HCT116 (cell line): ENCODE measurements around the gene DMXL1. TPM values are rescaled to one million over a fixed set of nuclear protein-coding genes. Genes with fewer than 3 reads are reported as not detected.
"Not testable (repeated sequence)": the region's sequence is repeated elsewhere in the genome, so short reads cannot be mapped to it uniquely, and the experiment has no call there.

Experiments used
- ATAC-seq: fragments of 200-7000 bp; cut with Tn5 transposase; 2 replicates; pipeline ENCODE4 v1.9.1; 2020; ENCODE audit warnings: mild to moderate bottlenecking, moderate library complexity
- BruUV-seq: library from RNA; stranded (reverse); fragments of 400-500 nt; replicated peaks from 2 replicates; lab custom pipeline; 2021; lab: Mats Ljungman, UMichigan
- CTCF ChIA-PET: fragments of 300-600 bp; sonication (Branson Sonifier 250); formaldehyde crosslinking; loops from one replicate; lab custom pipeline; 2021; ENCODE audit warnings: antibody characterized with exemption; lab: Charles Lee
- POLR2A ChIA-PET: fragments of 300-600, 350-600 bp; sonication (Branson Sonifier 250); formaldehyde crosslinking; loops from one replicate; lab custom pipeline; 2021; ENCODE audit warnings: antibody characterized with exemption; lab: Charles Lee
- RAD21 ChIA-PET, 2 experiments: fragments of 300-600 bp; sonication (Branson Sonifier 250); formaldehyde crosslinking; loops; one replicate each; lab custom pipeline; 2023; ENCODE audit warnings: low total read pairs in 2 of 2; ENCODE audit not compliant: uncharacterized antibody in 2 of 2, unreplicated experiment in 2 of 2, low non-redundant PET in 1 of 2; lab: Charles Lee
- DNase-seq: peaks from one replicate; pipeline ENCODE4 v3.0.0-alpha.2; 2010; ENCODE audit warnings: low read depth, low spot score
- H2AFZ ChIP-seq: fragments of 200-600 bp; shearing (Covaris generic), sonication (generic); 2 replicates; pipeline ENCODE4 v1.6.1; 2017; ENCODE audit warnings: low read depth, mixed run types, mixed read lengths, antibody characterized with exemption, low read length; ENCODE audit not compliant: poor library complexity, severe bottlenecking
- H3K27ac ChIP-seq: 2 replicates; pipeline ENCODE4 v1.5.1; 2012; ENCODE audit warnings: low read depth, low read length
- H3K27me3 ChIP-seq: fragments of 200-600 bp; sonication (generic); 2 replicates; pipeline ENCODE4 v1.6.1; 2016; ENCODE audit warnings: mixed run types, low read length, mixed read lengths; ENCODE audit not compliant: insufficient read depth
- H3K36me3 ChIP-seq, 2 experiments: fragments of 200-500 bp in 1 of 2; fragments of 200-600 bp in 1 of 2; sonication (Bioruptor generic) in 1 of 2; sonication (generic) in 1 of 2; 2 replicates each; pipeline versions ENCODE4 v1.5.1 to v1.6.1; 2014 to 2016; ENCODE audit warnings: low read length in 2 of 2, inconsistent platforms in 1 of 2, mixed read lengths in 1 of 2, mixed run types in 1 of 2; ENCODE audit not compliant: insufficient read depth in 2 of 2, control insufficient read depth in 1 of 2
- H3K4me1 ChIP-seq, 2 experiments: fragments of 200-600 bp in 1 of 2; sonication (generic) in 1 of 2; 2 replicates each; pipeline versions ENCODE4 v1.5.1 to v1.6.1; 2012 to 2017; ENCODE audit warnings: low read length in 2 of 2, inconsistent platforms in 1 of 2, mild to moderate bottlenecking in 1 of 2, mixed read lengths in 1 of 2, mixed run types in 1 of 2, moderate library complexity in 1 of 2; ENCODE audit not compliant: insufficient read depth in 2 of 2, control insufficient read depth in 1 of 2
- H3K4me2 ChIP-seq: fragments of 200-600 bp; sonication (generic); 2 replicates; pipeline ENCODE4 v1.6.1; 2017; ENCODE audit warnings: mixed run types, low read length, mixed read lengths
- H3K4me3 ChIP-seq, 2 experiments: fragments of 200-600 bp in 1 of 2; sonication (generic) in 1 of 2; replicated peaks in 1 of 2; 2 replicates each; pipeline ENCODE4 v1.5.1; 2011 to 2016; ENCODE audit warnings: low read length in 2 of 2, control low read depth in 1 of 2, low read depth in 1 of 2, mild to moderate bottlenecking in 1 of 2, mixed read lengths in 1 of 2, mixed run types in 1 of 2
- H3K79me2 ChIP-seq: fragments of 200-600 bp; sonication (generic); 2 replicates; pipeline ENCODE4 v1.6.1; 2017; ENCODE audit warnings: mild to moderate bottlenecking, mixed run types, low read length, moderate library complexity, mixed read lengths; ENCODE audit not compliant: insufficient read depth
- H3K9ac ChIP-seq: fragments of 200-600 bp; sonication (generic); 2 replicates; pipeline ENCODE4 v1.6.1; 2016; ENCODE audit warnings: low read length, mixed read lengths
- H3K9me2 ChIP-seq: fragments of 200-600 bp; sonication (generic), shearing (Covaris generic); 2 replicates; pipeline ENCODE4 v1.6.1; 2017; ENCODE audit warnings: mixed run types, mild to moderate bottlenecking, moderate library complexity; ENCODE audit not compliant: insufficient read depth
- H3K9me3 ChIP-seq, 2 experiments: fragments of 200-500 bp in 1 of 2; fragments of 200-600 bp in 1 of 2; sonication (Bioruptor generic) in 1 of 2; sonication (generic) in 1 of 2; 2 replicates each; pipeline ENCODE4 v1.6.1; 2014 to 2017; ENCODE audit warnings: low read length in 2 of 2, mixed read lengths in 2 of 2, inconsistent platforms in 1 of 2, low read depth in 1 of 2, mild to moderate bottlenecking in 1 of 2, mixed run types in 1 of 2, moderate library complexity in 1 of 2; ENCODE audit not compliant: control insufficient read depth in 1 of 2, insufficient read depth in 1 of 2
- H4K20me1 ChIP-seq: fragments of 200-600 bp; sonication (generic), shearing (Covaris generic); 2 replicates; pipeline ENCODE4 v1.6.1; 2017; ENCODE audit warnings: mixed run types, mild to moderate bottlenecking, moderate library complexity; ENCODE audit not compliant: insufficient read depth
- CEBPB ChIP-seq: IDR thresholded peaks from 2 replicates; pipeline ENCODE4 v1.6.1; 2012; ENCODE audit warnings: low read depth
- CTCF ChIP-seq, 3 experiments: fragments of 200-600 bp in 1 of 3; sonication (generic) in 1 of 3; IDR thresholded peaks in 2 of 3; conservative IDR thresholded peaks in 1 of 3; 2 replicates each; pipeline ENCODE4 v1.5.1; 2012 to 2017; ENCODE audit warnings: low read depth in 2 of 3, low read length in 2 of 3, antibody characterized with exemption in 1 of 3, borderline replicate concordance in 1 of 3, control low read depth in 1 of 3, mild to moderate bottlenecking in 1 of 3, mixed read lengths in 1 of 3, mixed run types in 1 of 3, moderate library complexity in 1 of 3; ENCODE audit not compliant: insufficient read depth in 1 of 3
- FOSL1 ChIP-seq: IDR thresholded peaks from 2 replicates; pipeline ENCODE4 v1.6.1; 2012; ENCODE audit warnings: low read depth
- POLR2AphosphoS5 ChIP-seq: IDR thresholded peaks from 2 replicates; pipeline ENCODE4 v1.6.1; 2011; ENCODE audit warnings: mild to moderate bottlenecking, low read depth, low read length, moderate library complexity
- TCF7L2 ChIP-seq: IDR thresholded peaks from 2 replicates; pipeline ENCODE4 v1.7.0; 2011; ENCODE audit warnings: borderline replicate concordance, inconsistent platforms; ENCODE audit not compliant: insufficient read depth, insufficient read length; ENCODE audit errors: extremely low read depth
- ZFX ChIP-seq: fragments of 450-650 bp; IDR thresholded peaks from 2 replicates; pipeline ENCODE4 v1.6.1; 2017
- intact Hi-C: fragments of 100-400 bp; cut with micrococcal nuclease; formaldehyde crosslinking; loops from 2 replicates; pipeline ENCODE4 v1.10.0; 2022
- total RNA-seq: library from RNA; stranded (reverse); gene quantifications from one replicate; pipeline ENCODE4 v1.2.1, GENCODE V29; 2021; ENCODE audit not compliant: unreplicated experiment

Gene DMXL1
- total RNA-seq, 1 experiment from 2014 or later, result 21.1 TPM

- ChIA-PET RAD21 (no interaction called here), CTCF (no interaction called here), POLR2A (no interaction called here)
- Histone ChIP-seq H3K4me2 (no peak overlapping the region), H3K36me3 (0 out of 4 replicates have a peak, but pooled peaks cover 0 to 3% of the 10 kb centered on the region in 2 experiments), H3K27ac (no peak overlapping the region), H3K27me3 (no peaks in the 10 kb centered on the region), H3K9me3 (no peaks in the 10 kb centered on the region), H3K9ac (no peak overlapping the region), H3K9me2 (no peaks in the 10 kb centered on the region), H4K20me1 (no peaks in the 10 kb centered on the region), H3K4me1 (no peaks in the 10 kb centered on the region), H3K79me2 (no peaks in the 10 kb centered on the region), H3K4me3 (no peak overlapping the region), H2AFZ (no peak overlapping the region)
- DNase-seq, result no peak
- no peak for ATAC-seq
- TF ChIP-seq POLR2AphosphoS5 (no peak), ZFX (no peak), FOSL1 (no peak)
- BruUV-seq, result no TSS peak
- intact Hi-C loops, result no loop called here
These were observed 47.1 kb downstream of the DMXL1 start for GRCh38 chr5:119118000-119118399.

GRCh38 chr5:119120893-119121292 is 50.0 kb downstream of the DMXL1 start:
- H3K79me2 ChIP-seq, result no peaks in the 10 kb centered on the region
- H3K4me2 ChIP-seq, result no peak overlapping the region
- H3K9ac ChIP-seq, result no peak overlapping the region
- BruUV-seq, result no TSS peak
- DNase-seq, result no peak
- no peaks in the 10 kb centered on the region for H4K20me1 ChIP-seq
- no peak for TF ChIP-seq CTCF (IDR thresholded peaks at IDR 0.05 in 2 of 3, conservative IDR thresholded peaks at IDR 0.05 in 1 of 3; ENCODE audit: borderline replicate concordance in 1 of 3, insufficient read depth in 1 of 3, low read depth in 2 of 3, low read length in 2 of 3)
- no peak for TF ChIP-seq CEBPB
- no peak for TF ChIP-seq TCF7L2
- TF ChIP-seq, all 23 proteins: peak for 0
- Histone ChIP-seq H3K4me1 (no peaks in the 10 kb centered on the region), H3K27me3 (no peaks in the 10 kb centered on the region), H3K27ac (no peak overlapping the region), H3K4me3 (no peak overlapping the region), H3K9me3 (no peaks in the 10 kb centered on the region), H3K9me2 (no peaks in the 10 kb centered on the region), H3K36me3 (0 out of 4 replicates have a peak, but pooled peaks cover 0 to 3% of the 10 kb centered on the region in 2 experiments), H2AFZ (no peak overlapping the region)
- CTCF ChIA-PET, result no interaction called here
- intact Hi-C loops, result no loop called here
- POLR2A ChIA-PET, result no interaction called here
- no peak for ATAC-seq
- RAD21 ChIA-PET, result no interaction called here

GRCh38 chr5:119122474-119122873 is 51.6 kb downstream of the DMXL1 start:
- ATAC-seq, H3K27ac ChIP-seq, RAD21 ChIA-PET, H3K4me1 ChIP-seq, POLR2A ChIA-PET, H3K9me3 ChIP-seq, H3K36me3 ChIP-seq, intact Hi-C loops, H2AFZ ChIP-seq, H4K20me1 ChIP-seq, H3K79me2 ChIP-seq, H3K4me3 ChIP-seq, DNase-seq, H3K9ac ChIP-seq, H3K9me2 ChIP-seq, BruUV-seq, H3K27me3 ChIP-seq, CTCF ChIA-PET, H3K4me2 ChIP-seq: not testable (repeated sequence)
